NCI-H2196 (cell line): Measurements from ENCODE around the gene CHERP.
"Not testable (repeated sequence)": the region's sequence is repeated elsewhere in the genome, so short reads cannot be mapped to it uniquely, and the experiment has no call there.

Experiments
- DNase-seq: peaks from one replicate; lab custom pipeline; 2025; ENCODE audit not compliant: unreplicated experiment; lab: John Stamatoyannopoulos, UW

Gene CHERP

GRCh38 chr19:16576690-16577530 lies 34.7 kb upstream of the CHERP start:
- DNase-seq, result no peak

- no peak for DNase-seq
Observed at GRCh38 chr19:16575861-16576689, 33.8 kb upstream of the CHERP start.

- DNase-seq, result no peak
Observed at GRCh38 chr19:16575282-16575681, 33.0 kb upstream of the CHERP start.

- no peak for DNase-seq
Observed at GRCh38 chr19:16573925-16574324, 31.7 kb upstream of the CHERP start.

GRCh38 chr19:16573296-16573695 lies 31.1 kb upstream of the CHERP start:
- no peak for DNase-seq

- peak; percentile 97 for DNase-seq
Observed at GRCh38 chr19:16572332-16573211, 30.3 kb upstream of the CHERP start, which contains the start of gene SLC35E1. Gene SLC35E1 (minus strand): TSS chr19:16572415. CDS start chr19:16572364, 51 bp downstream.

GRCh38 chr19:16571822-16572331 lies 29.6 kb upstream of the CHERP start:
- DNase-seq, result no peak

GRCh38 chr19:16571283-16571682 lies 29.0 kb upstream of the CHERP start:
- DNase-seq, result no peak

GRCh38 chr19:16569609-16570320 lies 27.5 kb upstream of the CHERP start:
- DNase-seq, result no peak

GRCh38 chr19:16566702-16567101 lies 24.5 kb upstream of the CHERP start:
- no peak for DNase-seq

GRCh38 chr19:16566161-16566560 lies 23.9 kb upstream of the CHERP start:
- no peak for DNase-seq

- no peak for DNase-seq
Observed at GRCh38 chr19:16564842-16565241, 22.6 kb upstream of the CHERP start.

GRCh38 chr19:16562608-16563025 lies 20.4 kb upstream of the CHERP start:
- DNase-seq, result no peak

- DNase-seq, result peak; percentile 36
Observed at GRCh38 chr19:16561382-16561781, 19.1 kb upstream of the CHERP start.

- DNase-seq, result no peak
Observed at GRCh38 chr19:16559780-16560276, 17.6 kb upstream of the CHERP start.

- no peak for DNase-seq
Observed at GRCh38 chr19:16554776-16555175, 12.5 kb upstream of the CHERP start.

GRCh38 chr19:16551902-16552301 lies 9.7 kb upstream of the CHERP start:
- DNase-seq, result not testable (repeated sequence)

GRCh38 chr19:16548956-16549355 lies 6.7 kb upstream of the CHERP start:
- DNase-seq, result no peak

GRCh38 chr19:16544473-16545231 lies 2.4 kb upstream of the CHERP start:
- DNase-seq, result no peak
